Dedifferentiated amniotic fluid mesenchymal stem cell (primary cell): Measurements from ENCODE around the gene TRIM71.

Source experiments
- DNase-seq: peaks from one replicate; pipeline ENCODE4 v3.0.0-alpha.2; 2016; ENCODE audit errors: extremely low spot score

The TRIM71 gene

DNA sequence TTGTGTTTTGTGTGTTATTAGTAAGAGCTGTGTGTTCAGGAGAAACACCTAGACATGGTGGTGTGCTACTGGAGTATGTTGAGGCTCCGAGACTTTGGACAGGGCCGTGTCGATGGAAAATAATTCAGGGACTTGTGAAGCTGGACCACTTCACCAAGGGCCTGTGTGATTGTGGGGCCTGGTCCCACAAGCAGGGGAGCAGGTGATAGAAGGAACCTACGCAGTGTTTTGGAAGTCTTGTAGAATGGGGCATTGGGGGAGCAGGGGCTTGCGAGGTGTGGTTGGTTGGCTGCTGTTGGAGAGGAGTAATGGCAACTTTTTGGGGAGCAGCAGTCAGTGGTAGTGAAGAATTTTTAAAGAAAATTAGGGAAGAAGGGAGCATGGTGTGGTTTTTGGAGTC is 48.7 kb downstream of the TRIM71 start:
- no peak for DNase-seq

DNA sequence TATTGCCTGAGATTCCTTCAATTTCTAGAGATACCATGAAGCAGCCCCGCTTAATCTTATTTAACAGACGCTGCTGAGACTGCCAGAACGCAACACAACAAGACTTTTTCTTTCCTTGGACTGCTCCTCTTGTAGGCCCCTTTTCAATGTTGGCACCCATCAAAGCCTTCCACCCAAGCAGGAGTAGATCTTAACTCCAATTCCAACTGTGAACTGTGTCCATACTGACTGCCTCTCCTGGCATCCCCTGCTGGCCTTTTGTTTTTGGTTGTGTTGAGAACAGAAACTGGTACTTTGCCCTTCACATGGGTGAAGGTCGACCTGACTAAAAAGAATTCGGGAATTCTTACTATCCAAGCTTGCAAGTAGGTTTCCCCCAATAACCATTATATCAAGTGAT is 50.2 kb downstream of the TRIM71 start:
- DNase-seq = no peak

DNA sequence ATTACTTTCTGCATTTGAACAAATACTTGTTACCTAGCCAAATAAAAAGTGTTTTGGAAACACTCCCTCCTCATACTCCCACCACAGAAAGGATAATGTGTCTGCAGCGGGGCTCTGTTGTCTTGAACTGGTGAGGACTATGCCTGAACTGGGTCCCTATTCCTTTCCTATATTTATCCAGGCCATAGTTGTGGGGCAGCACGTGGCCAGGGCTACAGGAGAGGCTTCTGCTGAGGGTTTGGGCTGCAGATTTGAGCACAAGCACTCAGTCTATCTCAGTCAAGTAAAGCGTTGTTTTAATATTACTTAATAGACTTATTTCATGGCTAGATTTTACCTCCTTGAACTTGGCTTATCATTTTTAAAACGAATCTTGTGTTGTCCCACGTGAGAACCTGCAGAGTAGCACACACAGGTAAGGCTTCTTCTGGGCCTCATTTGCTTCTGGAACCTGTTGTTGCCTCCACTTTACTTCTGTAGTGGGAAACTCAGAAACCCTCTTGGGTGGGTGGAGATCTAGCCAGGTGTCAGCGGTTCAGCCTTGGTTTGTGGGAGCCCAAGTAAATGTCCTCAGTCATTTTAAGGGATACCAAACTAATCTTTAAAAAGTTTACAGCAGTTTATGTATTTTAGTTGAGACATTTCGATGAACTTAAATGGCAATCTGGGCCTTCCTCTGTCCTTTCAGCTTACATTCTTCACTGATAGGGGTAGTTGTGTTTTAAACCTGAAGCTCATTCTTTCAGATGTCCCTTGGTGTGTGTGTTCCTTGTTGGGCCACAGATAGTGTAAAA is 51.1 kb downstream of the TRIM71 start:
- no peak for DNase-seq

DNA sequence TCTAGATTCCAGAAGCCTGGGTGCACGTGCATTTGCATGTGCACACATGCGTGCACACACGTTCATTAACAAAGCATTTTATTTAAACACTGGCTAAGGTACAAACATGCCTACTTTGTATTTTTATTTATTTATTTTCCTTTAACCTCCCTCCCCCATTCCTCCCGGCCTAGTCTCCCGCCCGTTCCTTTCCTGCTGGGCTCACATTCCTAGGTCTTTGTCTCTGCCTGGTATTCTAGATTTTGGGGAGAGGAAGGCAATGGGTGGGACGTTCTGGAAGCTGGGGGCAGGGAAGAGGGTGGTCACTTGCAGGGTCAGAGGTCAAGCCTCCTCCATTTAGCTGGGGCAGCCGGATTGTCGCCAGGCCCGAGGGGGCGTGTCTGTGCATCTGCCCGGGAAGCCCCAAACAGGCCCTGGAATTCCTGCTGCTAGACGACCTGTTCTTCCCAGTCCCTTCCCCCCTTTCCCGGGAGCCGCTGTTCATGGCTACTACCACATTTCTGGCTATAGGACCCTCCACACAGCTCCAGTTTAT is 51.8 kb downstream of the TRIM71 start:
- DNase-seq = no peak

DNA sequence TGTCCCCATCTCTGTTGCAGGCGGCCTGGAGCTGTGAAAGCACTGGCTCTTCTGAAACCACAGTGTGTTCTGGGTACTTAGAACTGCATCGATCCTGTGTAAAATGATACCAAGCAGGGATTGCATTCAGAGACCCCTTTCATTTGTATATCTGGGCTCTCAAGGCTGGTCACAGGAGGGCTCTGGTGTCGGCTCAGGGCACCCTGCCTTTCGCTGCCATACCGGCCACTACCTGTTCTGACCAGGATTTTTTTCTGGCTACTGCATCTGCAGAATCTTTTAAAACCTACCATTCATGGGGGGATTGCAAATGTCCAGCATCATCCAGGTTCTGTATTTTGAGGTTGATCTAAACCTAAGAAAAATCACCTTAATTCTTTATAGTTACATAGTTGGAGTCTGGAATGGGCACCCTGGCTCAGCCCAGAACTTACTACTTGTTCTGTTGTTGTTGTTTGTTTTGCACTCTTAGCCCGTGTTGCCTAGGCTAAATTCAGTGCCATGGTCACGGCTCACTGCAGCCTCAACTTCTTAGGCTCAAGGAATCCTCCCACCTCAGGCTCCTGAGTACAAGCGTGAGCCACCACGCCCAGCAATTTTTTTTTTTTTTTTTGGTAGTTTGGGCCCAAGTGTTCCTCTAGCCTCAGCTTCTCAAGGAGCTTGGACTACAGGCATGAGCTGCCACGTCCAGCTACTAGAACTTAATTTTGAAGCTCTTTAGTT is 52.7 kb downstream of the TRIM71 start:
- DNase-seq = no peak

DNA sequence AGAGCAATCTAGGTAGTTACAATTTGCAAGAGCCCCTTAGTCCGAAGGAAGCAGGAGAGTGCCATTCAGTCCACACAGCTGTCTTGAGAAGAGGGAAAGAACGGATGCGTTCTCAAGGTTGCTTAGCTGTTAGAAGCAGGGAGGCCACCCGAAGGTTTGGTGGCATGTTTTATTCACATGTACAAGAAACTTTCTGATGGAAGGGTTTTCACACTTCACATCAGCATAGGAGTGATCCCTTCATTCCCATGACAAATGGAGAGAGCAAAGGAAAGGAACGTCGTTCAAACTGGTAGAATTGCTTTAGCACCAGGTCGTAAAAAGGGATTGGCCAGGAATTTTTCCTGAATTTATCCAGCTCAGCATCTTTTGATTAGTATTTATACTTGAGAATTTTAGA is 53.5 kb downstream of the TRIM71 start:
- no peak for DNase-seq

DNA sequence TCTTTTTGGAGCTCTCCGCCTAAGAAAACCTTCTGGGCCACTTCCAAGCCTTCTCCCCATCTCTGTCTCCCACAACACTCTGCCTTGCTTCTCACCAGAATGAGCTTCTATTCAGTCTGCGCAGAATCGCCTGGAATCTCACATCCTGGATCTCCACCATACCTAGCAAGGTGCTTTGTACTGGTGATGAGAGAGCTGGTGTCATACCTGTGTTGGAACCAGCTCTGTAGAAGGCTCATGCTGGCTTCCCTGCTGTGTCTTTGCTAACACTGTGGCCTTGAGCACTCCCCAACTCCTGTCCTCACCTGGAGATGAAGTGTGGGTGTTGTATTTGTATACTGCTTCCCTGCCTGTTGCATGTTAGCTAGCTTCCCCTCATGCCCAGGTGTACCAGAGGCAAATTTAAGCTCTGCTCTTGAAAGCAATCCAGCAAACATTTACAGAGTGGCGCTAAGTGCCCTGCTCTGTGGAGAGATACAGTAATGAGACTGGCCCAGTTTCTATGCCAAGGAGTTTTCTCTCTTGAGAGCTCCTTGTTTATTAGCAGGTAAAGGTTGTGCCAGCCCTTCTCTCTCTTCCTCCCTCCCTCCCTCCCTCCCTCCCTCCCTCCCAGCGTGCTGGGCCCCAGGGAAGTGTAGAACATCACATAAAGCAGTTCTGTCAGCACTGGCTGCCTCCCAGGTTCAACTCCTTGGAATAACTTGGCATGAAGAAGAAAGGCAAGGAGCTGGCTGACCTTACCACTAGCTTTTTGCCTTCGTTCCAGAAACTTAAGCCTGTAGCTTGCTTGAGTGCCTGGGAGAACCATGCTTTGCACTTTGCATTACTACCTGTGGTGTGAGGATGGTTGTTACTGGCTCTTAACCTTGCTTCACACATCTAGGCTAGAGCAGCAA is 54.9 kb downstream of the TRIM71 start:
- no peak for DNase-seq

GRCh38 chr3:32873531-32874130 is 55.8 kb downstream of the TRIM71 start:
- DNase-seq = no peak

DNA sequence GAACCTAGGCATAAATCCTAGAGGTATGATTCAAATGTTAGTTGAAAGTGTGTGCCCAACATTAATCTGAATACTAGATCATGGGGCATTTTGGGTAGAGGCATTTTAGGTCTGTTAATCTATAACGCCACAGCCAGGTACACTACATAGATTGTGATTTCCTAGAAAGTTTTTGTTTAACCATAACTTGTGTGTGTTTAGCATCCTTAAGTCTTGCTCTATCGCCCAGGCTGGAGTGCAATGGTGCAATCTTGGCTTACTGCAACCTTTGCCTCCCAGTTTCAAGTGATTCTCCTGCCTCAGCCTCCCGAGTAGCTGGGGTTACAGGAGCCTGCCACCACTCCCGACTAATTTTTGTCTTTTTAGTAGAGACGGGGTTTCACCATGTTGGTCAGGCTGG is 59.1 kb downstream of the TRIM71 start:
- no peak for DNase-seq

DNA sequence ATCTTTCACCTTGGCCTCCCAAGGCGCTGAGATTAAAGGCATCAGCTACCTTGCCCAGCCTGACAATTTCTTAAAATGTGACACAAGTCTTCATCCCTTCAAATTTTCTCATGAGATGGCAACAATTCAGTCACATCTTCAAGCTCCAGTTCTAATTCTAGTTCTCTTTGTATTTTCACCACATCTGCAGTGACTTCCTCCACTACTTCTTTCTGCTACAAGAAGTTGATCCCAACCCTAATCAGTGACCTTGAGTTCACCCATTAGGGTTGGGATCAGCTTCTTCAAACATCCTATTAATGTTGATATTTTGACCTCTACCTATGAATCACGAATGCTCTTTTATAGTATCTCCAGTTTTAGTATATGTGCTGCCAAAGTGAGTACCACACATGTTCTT is 59.8 kb downstream of the TRIM71 start:
- DNase-seq = no peak

DNA sequence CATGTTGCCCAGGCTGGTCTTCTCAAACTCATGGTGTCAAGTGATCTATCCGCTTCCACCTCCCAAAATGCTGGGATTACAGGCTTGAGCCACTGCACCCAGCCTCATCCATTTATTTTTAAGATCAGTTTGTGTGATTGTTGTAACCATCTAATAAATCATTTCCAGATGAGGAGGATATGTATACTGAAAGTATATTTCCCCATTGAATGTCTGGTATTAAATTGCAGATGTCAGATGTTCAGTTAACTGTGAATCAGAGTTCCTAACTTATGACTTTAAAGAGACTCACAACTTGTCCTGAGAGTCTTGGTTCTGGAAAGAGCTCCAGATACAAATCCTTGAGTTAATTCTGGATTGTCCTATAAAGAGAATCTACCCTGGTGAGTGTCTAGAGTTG is 62.4 kb downstream of the TRIM71 start:
- no peak for DNase-seq

DNA sequence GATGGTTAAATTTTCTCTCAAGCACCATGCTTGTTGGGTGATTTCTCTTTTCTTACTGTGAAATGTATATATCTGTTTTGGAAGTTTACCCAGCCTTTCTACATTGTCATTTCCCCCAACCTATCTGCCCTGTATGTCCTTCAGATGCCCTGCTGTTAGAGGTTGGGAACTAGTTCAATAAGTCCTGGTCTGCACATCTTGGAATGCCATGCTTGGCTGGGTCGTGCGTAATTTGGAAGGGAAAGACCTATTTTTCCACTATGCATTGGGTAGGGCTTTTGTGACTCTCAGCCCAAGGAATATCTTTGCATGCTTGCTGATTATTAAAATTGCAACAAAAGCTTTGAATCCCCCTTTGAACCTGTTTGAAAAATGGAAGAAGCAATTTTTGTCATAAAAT is 63.8 kb downstream of the TRIM71 start:
- DNase-seq = no peak

DNA sequence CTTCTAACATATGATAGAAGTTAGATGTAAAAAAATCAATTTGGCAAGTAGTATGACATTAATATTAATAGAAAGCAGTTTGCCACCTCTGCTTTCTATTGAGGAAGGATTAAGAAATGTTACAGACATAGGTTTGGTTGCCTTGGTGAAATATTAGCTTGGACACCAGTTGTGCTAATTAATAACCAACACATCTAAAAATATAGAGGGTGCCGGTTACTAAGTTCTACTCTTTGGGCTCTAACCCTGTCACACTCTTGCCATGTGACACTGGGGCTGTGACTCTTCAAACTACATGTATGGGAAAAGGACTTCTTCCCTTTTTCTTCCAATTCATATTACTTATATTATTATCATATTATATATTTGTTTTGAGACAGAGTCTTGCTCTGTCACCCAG is 64.4 kb downstream of the TRIM71 start:
- no peak for DNase-seq

GRCh38 chr3:32882603-32883025 is 64.8 kb downstream of the TRIM71 start:
- DNase-seq = no peak

GRCh38 chr3:32883817-32884216 is 66.0 kb downstream of the TRIM71 start:
- DNase-seq = no peak

GRCh38 chr3:32884591-32884990 is 66.8 kb downstream of the TRIM71 start:
- DNase-seq = no peak

GRCh38 chr3:32885283-32885901 is 67.6 kb downstream of the TRIM71 start:
- no peak for DNase-seq

- no peak for DNase-seq
These were observed 68.5 kb downstream of the TRIM71 start for GRCh38 chr3:32886296-32886695.

GRCh38 chr3:32886911-32887310 is 69.1 kb downstream of the TRIM71 start:
- no peak for DNase-seq

DNA sequence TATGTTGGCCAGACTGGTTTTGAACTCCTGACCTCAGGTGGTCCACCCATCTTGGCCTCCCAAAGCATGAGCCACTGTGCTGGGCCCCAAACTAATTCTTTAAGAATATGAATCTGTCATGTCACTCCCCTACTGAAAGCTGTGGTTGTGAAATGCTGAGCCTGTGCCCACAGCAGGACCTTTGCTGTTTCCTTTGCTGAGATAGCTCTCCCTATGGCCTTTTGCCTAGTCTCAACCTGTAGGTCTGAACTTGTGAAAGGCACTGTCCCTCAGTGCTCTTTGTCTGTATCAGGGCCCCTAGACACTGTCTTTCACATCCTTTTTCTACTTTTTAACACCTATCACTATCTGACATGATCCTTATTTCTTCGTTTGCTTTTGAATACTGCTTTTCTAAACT is 70.9 kb downstream of the TRIM71 start:
- no peak for DNase-seq
